GM12892 (cell line): ENCODE measurements around the gene ST6GALNAC4.

Source experiments
- POLR2A ChIP-seq: IDR thresholded peaks from 2 replicates; pipeline ENCODE4 v1.6.1; 2011; ENCODE audit warnings: low read depth, low read length, control low read depth
- TAF1 ChIP-seq: IDR thresholded peaks from 2 replicates; pipeline ENCODE4 v1.6.1; 2011; ENCODE audit warnings: low read depth, mild to moderate bottlenecking, control low read depth, low read length, borderline replicate concordance

DNA sequence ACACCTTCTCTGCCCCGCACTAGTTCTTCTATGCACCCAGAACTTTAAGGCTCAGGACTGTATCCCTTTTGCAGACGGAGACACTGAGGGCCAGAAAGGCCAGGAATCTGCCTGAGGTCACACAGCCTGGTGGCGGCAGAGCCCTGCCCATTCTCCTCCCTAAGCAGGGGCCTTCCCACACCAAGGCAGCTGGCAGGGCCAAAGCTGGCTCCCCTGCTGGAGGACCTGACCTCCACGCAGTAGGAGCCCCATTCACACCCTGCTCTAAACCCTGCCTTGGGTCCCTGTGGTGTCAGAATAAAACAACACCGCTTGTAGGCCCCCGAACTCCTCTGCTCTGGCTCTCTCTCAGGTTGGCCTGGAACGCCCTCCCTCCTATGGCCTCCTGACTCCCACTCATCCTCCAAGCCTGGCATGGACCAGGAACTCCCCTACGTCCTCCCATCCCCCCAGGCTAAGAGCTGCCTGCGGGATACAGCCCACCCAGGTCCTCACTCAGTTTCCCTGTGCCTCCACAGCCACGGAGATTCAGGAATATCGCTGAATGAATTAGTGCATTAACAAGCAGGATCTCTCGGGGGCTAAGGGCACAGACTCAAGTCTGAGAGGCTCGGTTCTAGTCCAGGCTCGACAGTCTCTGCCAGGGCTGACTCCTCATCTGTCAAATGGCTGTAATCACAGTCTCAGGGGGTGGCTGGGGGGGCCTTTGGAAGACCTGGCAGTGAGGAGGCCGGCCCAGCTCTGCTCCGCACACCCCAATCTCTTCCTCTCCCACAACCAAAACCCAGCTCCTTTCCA, 20.2 kb downstream of the ST6GALNAC4 start:
- TF ChIP-seq TAF1 (no peak), POLR2A (no peak)
